Stimulated activated CD8-positive, alpha-beta memory T cell treated with anti-CD3 and anti-CD28 coated beads, Interleukin-2, amount 100 ng/mL, for 1 hour (primary cell): Measurements from ENCODE around the gene ANKS1B.

Source experiments
- DNase-seq, 2 donors: peaks; one replicate each; pipeline ENCODE4 v3.0.0-alpha.2; 2020; ENCODE audit warnings: low read depth in 2 of 2

The ANKS1B gene

GRCh38 chr12:99135376-99135775 lies 849.4 kb downstream of the ANKS1B start:
- no peak for DNase-seq

GRCh38 chr12:99133401-99133800 lies 851.3 kb downstream of the ANKS1B start:
- no peak for DNase-seq

GRCh38 chr12:99131751-99132199 lies 853.0 kb downstream of the ANKS1B start:
- DNase-seq = no peak

- no peak for DNase-seq
Observed at GRCh38 chr12:99130808-99131553, 853.8 kb downstream of the ANKS1B start.

GRCh38 chr12:99128246-99128802 lies 856.4 kb downstream of the ANKS1B start:
- DNase-seq = no peak

GRCh38 chr12:99122959-99123358 lies 861.8 kb downstream of the ANKS1B start:
- no peak for DNase-seq

- DNase-seq = no peak
Observed at GRCh38 chr12:99122496-99122895, 862.2 kb downstream of the ANKS1B start.

- no peak for DNase-seq
Observed at GRCh38 chr12:99121546-99121945, 863.2 kb downstream of the ANKS1B start.

GRCh38 chr12:99119943-99120342 lies 864.8 kb downstream of the ANKS1B start:
- DNase-seq = no peak

- no peak for DNase-seq
Observed at GRCh38 chr12:99119449-99119848, 865.3 kb downstream of the ANKS1B start.

- no peak for DNase-seq
Observed at GRCh38 chr12:99111600-99111999, 873.1 kb downstream of the ANKS1B start.

GRCh38 chr12:99110868-99111267 lies 873.9 kb downstream of the ANKS1B start:
- DNase-seq = no peak

GRCh38 chr12:99110212-99110611 lies 874.5 kb downstream of the ANKS1B start:
- no peak for DNase-seq

GRCh38 chr12:99108924-99109323 lies 875.8 kb downstream of the ANKS1B start:
- no peak for DNase-seq

GRCh38 chr12:99099786-99100185 lies 885.0 kb downstream of the ANKS1B start:
- no peak for DNase-seq

- no peak for DNase-seq
Observed at GRCh38 chr12:99097171-99097570, 887.6 kb downstream of the ANKS1B start.

- DNase-seq = no peak
Observed at GRCh38 chr12:99093166-99093565, 891.6 kb downstream of the ANKS1B start.

- no peak for DNase-seq
Observed at GRCh38 chr12:99092100-99092851, 892.5 kb downstream of the ANKS1B start.

GRCh38 chr12:99087278-99087677 lies 897.5 kb downstream of the ANKS1B start:
- DNase-seq = no peak

- no peak for DNase-seq
Observed at GRCh38 chr12:99079811-99080210, 904.9 kb downstream of the ANKS1B start.

- no peak for DNase-seq
Observed at GRCh38 chr12:99068993-99069747, 915.6 kb downstream of the ANKS1B start.

- no peak for DNase-seq
Observed at GRCh38 chr12:99067171-99067785, 917.5 kb downstream of the ANKS1B start.
